Adrenal gland (tissue), 5 donors: ENCODE data around the gene INS.

ENCODE experiments used
- POLR2A ChIP-seq, 2 donors: fragments of 450-650 bp; IDR thresholded peaks; one replicate each; pipeline ENCODE4 v1.6.1; 2017; ENCODE audit warnings: antibody characterized with exemption in 2 of 2, mild to moderate bottlenecking in 2 of 2, moderate library complexity in 1 of 2
- TF ChIP-seq, protein P1 (sequence below), 6 experiments: fragments of 450-650 bp in 4 of 6; fragments of 200-600 bp in 2 of 6; sonication (generic) in 1 of 6; IDR thresholded peaks; 1 replicate in 5 of 6; 2 replicates in 1 of 6; pipeline versions ENCODE4 v1.5.1 to v1.8.0; 2016 to 2021; ENCODE audit warnings: antibody characterized with exemption in 6 of 6, mild to moderate bottlenecking in 2 of 6, moderate library complexity in 1 of 6
- donor health status: DM: no; HTN: no; CAD: no.

DNA sequence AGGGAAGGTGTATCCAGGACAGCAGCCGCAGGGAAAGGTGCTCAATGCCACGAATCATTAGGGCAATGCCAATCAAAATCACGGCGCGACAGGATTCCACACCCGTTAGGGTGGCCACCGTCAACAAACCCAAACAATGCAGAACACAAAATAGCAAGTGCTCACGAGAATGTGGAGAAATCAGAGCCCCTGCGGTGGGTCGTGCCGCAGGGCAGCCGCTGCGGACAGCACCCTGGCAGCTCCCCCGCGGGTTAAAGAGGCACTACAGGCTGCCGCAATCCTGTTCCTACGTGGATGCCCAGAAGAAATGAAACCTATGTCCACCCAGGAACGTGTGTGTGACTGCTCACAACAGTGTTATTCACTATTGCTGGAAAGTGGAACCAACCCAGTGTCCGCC is 27.7 kb upstream of the INS start:
- TF ChIP-seq POLR2A (IDR thresholded peaks at IDR 0.05), result no peak
- TF ChIP-seq, protein P1, sequence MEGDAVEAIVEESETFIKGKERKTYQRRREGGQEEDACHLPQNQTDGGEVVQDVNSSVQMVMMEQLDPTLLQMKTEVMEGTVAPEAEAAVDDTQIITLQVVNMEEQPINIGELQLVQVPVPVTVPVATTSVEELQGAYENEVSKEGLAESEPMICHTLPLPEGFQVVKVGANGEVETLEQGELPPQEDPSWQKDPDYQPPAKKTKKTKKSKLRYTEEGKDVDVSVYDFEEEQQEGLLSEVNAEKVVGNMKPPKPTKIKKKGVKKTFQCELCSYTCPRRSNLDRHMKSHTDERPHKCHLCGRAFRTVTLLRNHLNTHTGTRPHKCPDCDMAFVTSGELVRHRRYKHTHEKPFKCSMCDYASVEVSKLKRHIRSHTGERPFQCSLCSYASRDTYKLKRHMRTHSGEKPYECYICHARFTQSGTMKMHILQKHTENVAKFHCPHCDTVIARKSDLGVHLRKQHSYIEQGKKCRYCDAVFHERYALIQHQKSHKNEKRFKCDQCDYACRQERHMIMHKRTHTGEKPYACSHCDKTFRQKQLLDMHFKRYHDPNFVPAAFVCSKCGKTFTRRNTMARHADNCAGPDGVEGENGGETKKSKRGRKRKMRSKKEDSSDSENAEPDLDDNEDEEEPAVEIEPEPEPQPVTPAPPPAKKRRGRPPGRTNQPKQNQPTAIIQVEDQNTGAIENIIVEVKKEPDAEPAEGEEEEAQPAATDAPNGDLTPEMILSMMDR (IDR thresholded peaks at IDR 0.05), result no peak
